K562 (cell line): Measurements from ENCODE around the gene SLC1A1. TPM values are rescaled to one million over a fixed set of nuclear protein-coding genes. Genes with fewer than 3 reads are reported as not detected.

Experiments
- ATAC-seq: fragments of 200-7000 bp; cut with Tn5 transposase; 3 replicates; pipeline ENCODE4 v1.9.1; 2020; ENCODE audit warnings: moderate library complexity
- BruUV-seq: library from RNA; stranded (reverse); fragments of 400-500 nt; replicated peaks from 2 replicates; lab custom pipeline; 2021; lab: Mats Ljungman, UMichigan
- CTCF ChIA-PET: fragments of 300-600 bp; formaldehyde crosslinking; extraction: SDS; loops from one replicate; lab custom pipeline; 2021; ENCODE audit warnings: low intra/inter-chr PET ratio; lab: Yijun Ruan, JAX
- POLR2A ChIA-PET: fragments of 300-600, 350-650 bp; sonication (Branson Sonifier 250); formaldehyde crosslinking; extraction: SDS; loops from one replicate; lab custom pipeline; 2021; ENCODE audit warnings: antibody characterized with exemption, inconsistent platforms; lab: Yijun Ruan, JAX
- DNase-seq, 4 experiments: peaks; one replicate each; pipeline versions ENCODE4 v3.0.0 to v3.0.0-alpha.2; 2011 to 2018; ENCODE audit warnings: low spot score in 3 of 4, mixed read lengths in 3 of 4; ENCODE audit errors: extremely low read depth in 1 of 4
- FAIRE-seq: peaks from 2 replicates; lab custom pipeline; 2011; peaks lifted over from hg19 to GRCh38; lab: Jason Lieb, UNC
- H2AFZ ChIP-seq: 2 replicates; pipeline ENCODE4 v1.6.0; 2011; ENCODE audit warnings: low read depth, low read length, control low read depth, inconsistent platforms
- H3K27ac ChIP-seq: fragments of 200-600 bp; 3 replicates; pipeline ENCODE4 v1.8.0; 2011; ENCODE audit warnings: low read depth, mild to moderate bottlenecking, control low read depth, inconsistent platforms, low read length, moderate library complexity, mixed read lengths; ENCODE audit errors: extremely low read depth
- H3K27me3 ChIP-seq, 2 experiments: fragments of 300-600 bp in 1 of 2; 2 replicates in 1 of 2; 3 replicates in 1 of 2; pipeline versions ENCODE4 v1.6.0 to v1.8.0; 2011; ENCODE audit warnings: inconsistent platforms in 2 of 2, low read length in 2 of 2, mild to moderate bottlenecking in 1 of 2, mixed read lengths in 1 of 2, moderate library complexity in 1 of 2; ENCODE audit not compliant: control insufficient read depth in 2 of 2, insufficient read depth in 2 of 2
- H3K36me3 ChIP-seq: fragments of 300-600 bp; 3 replicates; pipeline ENCODE4 v1.8.0; 2011; ENCODE audit warnings: mild to moderate bottlenecking, low read length, inconsistent platforms; ENCODE audit not compliant: control insufficient read depth, insufficient read depth
- H3K4me1 ChIP-seq, 2 experiments: fragments of 200-600 bp in 1 of 2; replicated peaks in 1 of 2; 2 replicates in 1 of 2; 3 replicates in 1 of 2; pipeline versions ENCODE4 v1.5.1 to v1.8.0; 2011; ENCODE audit warnings: inconsistent platforms in 2 of 2, low read length in 2 of 2, mild to moderate bottlenecking in 1 of 2, mixed read lengths in 1 of 2, moderate library complexity in 1 of 2; ENCODE audit not compliant: control insufficient read depth in 2 of 2, insufficient read depth in 2 of 2
- H3K4me2 ChIP-seq: 2 replicates; pipeline ENCODE4 v1.6.1; 2011; ENCODE audit warnings: low read length, control low read depth, inconsistent platforms, mixed read lengths; ENCODE audit not compliant: insufficient read depth
- H3K4me3 ChIP-seq: fragments of 200-600 bp; sonication (generic), shearing (Covaris generic); 2 replicates; pipeline ENCODE4 v1.5.1; 2016; ENCODE audit warnings: control low read depth, inconsistent platforms
- H3K79me2 ChIP-seq: fragments of 200-600 bp; 3 replicates; pipeline ENCODE4 v1.8.0; 2011; ENCODE audit warnings: low read length, inconsistent platforms; ENCODE audit not compliant: control insufficient read depth, insufficient read depth
- H3K9ac ChIP-seq, 2 experiments: 2 replicates each; pipeline versions ENCODE4 v1.6.0 to v1.6.1; 2011; ENCODE audit warnings: low read depth in 2 of 2, low read length in 2 of 2, control low read depth in 1 of 2, inconsistent platforms in 1 of 2, mild to moderate bottlenecking in 1 of 2, mixed read lengths in 1 of 2; ENCODE audit not compliant: insufficient read depth in 1 of 2
- H3K9me1 ChIP-seq: one replicate; pipeline ENCODE4 v1.6.0; 2011; ENCODE audit warnings: inconsistent platforms, mild to moderate bottlenecking, low read length, moderate library complexity; ENCODE audit not compliant: control insufficient read depth, insufficient read depth
- H3K9me3 ChIP-seq: replicated peaks from 2 replicates; pipeline ENCODE4 v1.5.1; 2011; ENCODE audit warnings: low read depth, low read length, inconsistent platforms; ENCODE audit not compliant: control insufficient read depth, insufficient read depth
- H4K20me1 ChIP-seq: replicated peaks from 2 replicates; pipeline ENCODE4 v1.6.1; 2011; ENCODE audit warnings: low read length, inconsistent platforms, mixed read lengths; ENCODE audit not compliant: control insufficient read depth, insufficient read depth
- ADNP ChIP-seq: fragments of 200-800 bp; sonication (Bioruptor generic); IDR thresholded peaks from 2 replicates; pipeline ENCODE4 v1.6.1; 2016; ENCODE audit warnings: missing genetic modification characterization, missing compliant biosample characterization
- DLX4 ChIP-seq: fragments of 250-450 bp; sonication (Bioruptor Pico); IDR thresholded peaks from 2 replicates; pipeline ENCODE4 v1.6.1; 2021; ENCODE audit warnings: mild to moderate bottlenecking
- ETS2 ChIP-seq: IDR thresholded peaks from 2 replicates; pipeline ENCODE4 v1.6.1; 2016; ENCODE audit warnings: borderline replicate concordance, missing genetic modification characterization, mild to moderate bottlenecking, moderate library complexity, missing compliant biosample characterization; ENCODE audit not compliant: poor library complexity, severe bottlenecking
- MAX ChIP-seq: sonication (generic); formaldehyde crosslinking; IDR thresholded peaks from 2 replicates; pipeline ENCODE4 v1.9.0; 2022; ENCODE audit warnings: mild to moderate bottlenecking, missing genetic modification reagents
- MEF2A ChIP-seq: IDR thresholded peaks from 2 replicates; pipeline ENCODE4 v1.6.1; 2011; ENCODE audit warnings: low read depth, mild to moderate bottlenecking, low read length, moderate library complexity; ENCODE audit not compliant: control insufficient read depth
- NFRKB ChIP-seq: fragments of 450-650 bp; IDR thresholded peaks from 2 replicates; pipeline ENCODE4 v1.6.1; 2016; ENCODE audit warnings: low read depth
- WGBS: fragments of 100-300 bp; shearing (Covaris generic); methylation state at CpG from one replicate; pipeline ENCODE4 v1.1.6; 2016; ENCODE audit warnings: low coverage, mixed read lengths; ENCODE audit not compliant: insufficient coverage; ENCODE audit errors: missing lambda C conversion rate; 5-methylcytosine and 5-hydroxymethylcytosine counted together
- in situ Hi-C: fragments of 300-500 bp; cut with MboI; formaldehyde crosslinking; loops from 4 replicates; pipeline ENCODE4 v1.15.0; 2018; ENCODE audit warnings: inconsistent platforms, mixed read lengths
- intact Hi-C: fragments of 100-400 bp; cut with micrococcal nuclease; formaldehyde crosslinking; loops from 2 replicates; pipeline ENCODE4 v1.14.2; 2022
- polyA plus RNA-seq, 8 experiments: library from polyadenylated mRNA; depleted of rRNA in 4 of 8; stranded (reverse) in 5 of 8; unstranded in 3 of 8; fragments of >200 nt; fragmentation: Nextera tagmentation in 2 of 8; fragmentation: Illumina TruSeq in 1 of 8; extraction: Ambion mirVana in 2 of 8; extraction: Trizol in 1 of 8; gene quantifications; 2 replicates each; pipeline versions ENCODE4 v1.2.1 to v1.2.3, GENCODE V29; 2011 to 2014; ENCODE audit warnings: inconsistent platforms in 1 of 8, missing spikeins in 1 of 8
- total RNA-seq, 7 experiments: library from RNA; depleted of rRNA in 6 of 7; stranded (reverse); fragments of >200 nt in 6 of 7; fragmentation: Illumina TruSeq in 2 of 7; extraction: Trizol in 2 of 7; gene quantifications; 2 replicates each; pipeline versions ENCODE4 v1.2.1 to v1.2.3, GENCODE V29; 2011 to 2021; ENCODE audit warnings: low replicate concordance in 1 of 7
- TF ChIP-seq, protein P1 (sequence below): fragments of 450-650 bp; formaldehyde crosslinking; IDR thresholded peaks from 2 replicates; pipeline ENCODE4 v1.4.0; 2020; ENCODE audit warnings: mild to moderate bottlenecking, moderate library complexity

The SLC1A1 gene
- total and polyA plus RNA-seq, 9 of the 15 experiments (the other 6 are each of a cell fraction or from before 2014, with no cell fraction given) = 0.11 to 0.16 TPM; not detected in 7

- H3K79me2 ChIP-seq = no peaks in the 10 kb centered on the region
- intact Hi-C loops = no loop called here
- no peak for TF ChIP-seq ETS2 (tag)
- TF ChIP-seq, all 486 proteins: peak for 0
- Histone ChIP-seq H3K4me3 (no peak overlapping the region), H3K4me1 (no peaks in the 10 kb centered on the region; a peak in 1 of 5 replicates), H3K9me1 (no peaks in the 10 kb centered on the region), H4K20me1 (no peaks in the 10 kb centered on the region), H3K27me3 (peaks cover 5 to 12% of the 10 kb centered on the region in 2 experiments), H3K9me3 (no peaks in the 10 kb centered on the region), H3K27ac (no peak overlapping the region), H3K4me2 (no peak overlapping the region), H3K9ac (no peak overlapping the region), H3K36me3 (no peaks in the 10 kb centered on the region), H2AFZ (no peak overlapping the region)
- DNase-seq (no peak), FAIRE-seq (no peak), ATAC-seq (no peak)
- in situ Hi-C loops = loop anchor here (25.0 kb wide), 1 partner anchor 819 kb away; the partner anchor contains the start of gene PLGRKT
- ChIA-PET CTCF (no interaction called here), POLR2A (no interaction called here)
- BruUV-seq = no TSS peak
- 5% methylated on average over 2 of the region's 2 CpGs for WGBS
These were observed 128.4 kb downstream of the SLC1A1 start for GRCh38 chr9:4618700-4619099.

DNA sequence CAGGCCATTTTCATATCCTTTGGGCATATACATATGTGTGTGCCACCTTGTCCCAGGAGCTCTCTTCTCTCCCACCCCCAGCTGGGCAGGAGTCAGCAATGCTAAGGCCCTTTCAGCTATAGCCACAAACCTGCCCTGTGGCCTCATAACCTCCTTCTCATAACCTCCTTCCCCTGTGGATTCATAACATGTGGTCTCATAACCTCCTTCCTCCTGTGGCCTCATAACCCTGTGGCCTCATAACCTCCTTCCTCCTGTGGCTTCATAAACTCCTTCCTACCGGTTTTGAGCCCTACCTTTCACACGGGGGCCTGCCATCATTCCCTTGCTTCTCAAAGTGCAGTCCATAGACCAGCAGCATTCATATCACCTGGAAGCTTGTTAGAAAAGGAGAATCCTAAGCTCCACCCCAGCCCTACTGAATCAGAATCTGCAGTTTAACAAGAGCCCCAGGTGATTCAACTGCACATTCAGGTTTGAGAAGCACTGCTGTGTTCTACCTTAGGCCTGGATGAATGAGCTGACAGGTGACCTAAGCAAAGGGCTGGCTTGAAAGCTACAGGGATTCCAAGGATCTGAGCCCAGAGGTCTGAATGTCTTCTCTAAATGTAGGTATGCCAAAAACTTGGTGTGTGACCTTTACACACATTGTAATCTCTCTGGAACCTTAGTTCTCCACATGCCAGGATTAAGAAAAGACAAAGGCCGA lies 129.9 kb downstream of the SLC1A1 start:
- no peaks in the 10 kb centered on the region for H3K9me3 ChIP-seq
- H3K27ac ChIP-seq = no peak overlapping the region
- ChIA-PET POLR2A (no interaction called here), CTCF (no interaction called here)
- WGBS = 0% methylated on average over 3 of the region's 3 CpGs
- no peaks in the 10 kb centered on the region for H3K36me3 ChIP-seq
- no peak for ATAC-seq
- DNase-seq = no peak
- no peaks in the 10 kb centered on the region for H3K79me2 ChIP-seq
- in situ Hi-C loops (loop anchor here (25.0 kb wide), 1 partner anchor 817 kb away; the partner anchor contains the start of gene PLGRKT), intact Hi-C loops (loop anchor here (10.0 kb wide), 1 partner anchor 235 kb away; no protein-coding TSS in a partner anchor)
- no peaks in the 10 kb centered on the region; a peak in 1 of 5 replicates for H3K4me1 ChIP-seq
- no peak overlapping the region for H3K4me3 ChIP-seq
- TF ChIP-seq DLX4 (CRISPR knock-in tag) (no peak), MAX (CRISPR knock-in tag) (no peak), NFRKB (no peak), MEF2A (no peak), ADNP (tag) (no peak)
- TF ChIP-seq, protein P1, sequence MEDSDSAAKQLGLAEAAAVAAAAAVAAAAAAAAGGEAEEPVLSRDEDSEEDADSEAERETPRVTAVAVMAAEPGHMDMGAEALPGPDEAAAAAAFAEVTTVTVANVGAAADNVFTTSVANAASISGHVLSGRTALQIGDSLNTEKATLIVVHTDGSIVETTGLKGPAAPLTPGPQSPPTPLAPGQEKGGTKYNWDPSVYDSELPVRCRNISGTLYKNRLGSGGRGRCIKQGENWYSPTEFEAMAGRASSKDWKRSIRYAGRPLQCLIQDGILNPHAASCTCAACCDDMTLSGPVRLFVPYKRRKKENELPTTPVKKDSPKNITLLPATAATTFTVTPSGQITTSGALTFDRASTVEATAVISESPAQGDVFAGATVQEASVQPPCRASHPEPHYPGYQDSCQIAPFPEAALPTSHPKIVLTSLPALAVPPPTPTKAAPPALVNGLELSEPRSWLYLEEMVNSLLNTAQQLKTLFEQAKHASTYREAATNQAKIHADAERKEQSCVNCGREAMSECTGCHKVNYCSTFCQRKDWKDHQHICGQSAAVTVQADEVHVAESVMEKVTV (CRISPR knock-in tag) = no peak
- no peak overlapping the region for H3K4me2 ChIP-seq
- no peaks in the 10 kb centered on the region for H3K9me1 ChIP-seq
- peaks cover 4 to 5% of the 10 kb centered on the region in 2 experiments for H3K27me3 ChIP-seq
- FAIRE-seq = no peak
- BruUV-seq = no TSS peak
- H4K20me1 ChIP-seq = no peaks in the 10 kb centered on the region
- H2AFZ ChIP-seq = no peak overlapping the region
- no peak overlapping the region for H3K9ac ChIP-seq
